ENCODE results near the gene TSC2. TPM values are rescaled to one million over a fixed set of nuclear protein-coding genes. Genes with fewer than 3 reads are reported as not detected.

Gene TSC2
- polyA plus RNA-seq, 4 donors, result 121 to 152 (median 136) TPM

GRCh38 chr16:2061526-2061925 is 13.7 kb downstream of the TSC2 start:
- DNase-seq (ENCODE audit: low read depth in 4 of 4, low spot score in 3 of 4), result no peak

GRCh38 chr16:2062801-2063200 is 15.0 kb downstream of the TSC2 start:
- DNase-seq (ENCODE audit: low read depth in 4 of 4, low spot score in 3 of 4), result no peak

GRCh38 chr16:2063861-2064260 is 16.1 kb downstream of the TSC2 start:
- no peak for DNase-seq (ENCODE audit: low read depth in 4 of 4, low spot score in 3 of 4)

- DNase-seq (ENCODE audit: low read depth in 4 of 4, low spot score in 3 of 4), result no peak
These were observed 16.7 kb downstream of the TSC2 start for GRCh38 chr16:2064368-2064945.

- no peak for DNase-seq (ENCODE audit: low read depth in 4 of 4, low spot score in 3 of 4)
These were observed 18.4 kb downstream of the TSC2 start for GRCh38 chr16:2066139-2066538.

- no peak for DNase-seq (ENCODE audit: low read depth in 4 of 4, low spot score in 3 of 4)
These were observed 23.0 kb downstream of the TSC2 start for GRCh38 chr16:2070576-2071453.

- no peak for DNase-seq (ENCODE audit: low read depth in 4 of 4, low spot score in 3 of 4)
These were observed 23.8 kb downstream of the TSC2 start for GRCh38 chr16:2071454-2072202.

- DNase-seq (ENCODE audit: low read depth in 4 of 4, low spot score in 3 of 4), result no peak
These were observed 25.1 kb downstream of the TSC2 start for GRCh38 chr16:2072926-2073325.

GRCh38 chr16:2074071-2074470 is 26.3 kb downstream of the TSC2 start:
- no peak for DNase-seq (ENCODE audit: low read depth in 4 of 4, low spot score in 3 of 4)

GRCh38 chr16:2075631-2076030 is 27.8 kb downstream of the TSC2 start:
- no peak for DNase-seq (ENCODE audit: low read depth in 4 of 4, low spot score in 3 of 4)

- no peak for DNase-seq (ENCODE audit: low read depth in 4 of 4, low spot score in 3 of 4)
These were observed 28.5 kb downstream of the TSC2 start for GRCh38 chr16:2076072-2076865.

GRCh38 chr16:2077016-2077415 is 29.2 kb downstream of the TSC2 start:
- DNase-seq (ENCODE audit: low read depth in 4 of 4, low spot score in 3 of 4), result no peak

GRCh38 chr16:2077696-2078095 is 29.9 kb downstream of the TSC2 start:
- no peak for DNase-seq (ENCODE audit: low read depth in 4 of 4, low spot score in 3 of 4)

GRCh38 chr16:2078096-2078495 is 30.3 kb downstream of the TSC2 start:
- DNase-seq (ENCODE audit: low read depth in 4 of 4, low spot score in 3 of 4), result no peak

GRCh38 chr16:2078691-2079090 is 30.9 kb downstream of the TSC2 start:
- no peak for DNase-seq (ENCODE audit: low read depth in 4 of 4, low spot score in 3 of 4)

GRCh38 chr16:2079311-2079800 is 31.6 kb downstream of the TSC2 start:
- DNase-seq (ENCODE audit: low read depth in 4 of 4, low spot score in 3 of 4), result no peak

- DNase-seq (ENCODE audit: low read depth in 4 of 4, low spot score in 3 of 4), result no peak
These were observed 32.2 kb downstream of the TSC2 start for GRCh38 chr16:2079991-2080390.

GRCh38 chr16:2081201-2082084 is 33.7 kb downstream of the TSC2 start:
- no peak for DNase-seq (ENCODE audit: low read depth in 4 of 4, low spot score in 3 of 4)

GRCh38 chr16:2082171-2082982 is 34.6 kb downstream of the TSC2 start:
- DNase-seq (ENCODE audit: low read depth in 4 of 4, low spot score in 3 of 4), result peak in 3 of 4 donors; percentile 51 to 69 (median 60)

Data from right renal pelvis (tissue), 4 donors.